ENCODE data around the gene ARHGAP22. TPM values are rescaled to one million over a fixed set of nuclear protein-coding genes. Genes with fewer than 3 reads are reported as not detected.

Gene ARHGAP22
- total RNA-seq, 4 donors from 2014 or later, result 0.59 to 2.1 (median 1.2) TPM

GRCh38 chr10:48466611-48467240 lies 138.1 kb downstream of the ARHGAP22 start:
- peak overlapping the region in 2 of 4 donors; percentile 36 to 58 for H3K4me3 ChIP-seq
- no peak for DNase-seq
- WGBS, 2 donors, result 38 to 93% methylated on average over 3 to 9 of the region's 43 CpGs
- intact Hi-C loops (cut with DNase I), result no loop called here
- H3K27ac ChIP-seq, result no peak overlapping the region
- peaks cover 5 to 71% (median 15%) of the 10 kb centered on the region in 3 donors for H3K4me1 ChIP-seq
- no peaks in the 10 kb centered on the region for H3K9me3 ChIP-seq
- no peaks in the 10 kb centered on the region for H3K36me3 ChIP-seq
- peaks cover 0 to 15% (median 0%) of the 10 kb centered on the region in 4 donors for H3K27me3 ChIP-seq
- no peak for TF ChIP-seq CTCF (IDR thresholded peaks at IDR 0.05)
- no peak for TF ChIP-seq POLR2A (IDR thresholded peaks at IDR 0.05)

GRCh38 chr10:48465860-48466521 lies 138.9 kb downstream of the ARHGAP22 start:
- TF ChIP-seq CTCF (IDR thresholded peaks at IDR 0.05) (no peak), POLR2A (IDR thresholded peaks at IDR 0.05) (no peak)
- WGBS, 2 donors, result 28 to 29% methylated on average over 9 of the region's 42 CpGs
- DNase-seq, result no peak

GRCh38 chr10:48464871-48465736 lies 139.8 kb downstream of the ARHGAP22 start:
- Histone ChIP-seq H3K9me3 (no peaks in the 10 kb centered on the region), H3K4me3 (peak overlapping the region in 2 of 4 donors; percentile 3 to 58), H3K27ac (no peak overlapping the region), H3K4me1 (peaks cover 2 to 55% (median 11%) of the 10 kb centered on the region in 3 donors), H3K27me3 (peaks cover 0 to 15% (median 0%) of the 10 kb centered on the region in 4 donors), H3K36me3 (no peaks in the 10 kb centered on the region)
- intact Hi-C loops (cut with DNase I), result no loop called here
- no peak for DNase-seq
- 35 to 36% methylated on average over 13 to 14 of the region's 27 CpGs for WGBS, 2 donors
- TF ChIP-seq CTCF (IDR thresholded peaks at IDR 0.05) (no peak), POLR2A (IDR thresholded peaks at IDR 0.05) (no peak)

More at GRCh38 chr10:48465860-48466521, 138.9 kb downstream of the ARHGAP22 start:
- intact Hi-C loops (cut with DNase I), result no loop called here
- peaks cover 5 to 64% (median 13%) of the 10 kb centered on the region in 3 donors for H3K4me1 ChIP-seq
- peaks cover 0 to 15% (median 0%) of the 10 kb centered on the region in 4 donors for H3K27me3 ChIP-seq
- no peak overlapping the region for H3K27ac ChIP-seq
- H3K36me3 ChIP-seq, result no peaks in the 10 kb centered on the region
- peak overlapping the region; percentile 3 to 58 (median 26) for H3K4me3 ChIP-seq
- no peaks in the 10 kb centered on the region for H3K9me3 ChIP-seq

- DNase-seq, result no peak
- Histone ChIP-seq H3K9me3 (no peaks in the 10 kb centered on the region), H3K36me3 (no peaks in the 10 kb centered on the region), H3K4me3 (no peak overlapping the region), H3K27me3 (peaks cover 0 to 15% (median 0%) of the 10 kb centered on the region in 4 donors), H3K4me1 (peaks cover 0 to 47% (median 9%) of the 10 kb centered on the region in 3 donors), H3K27ac (no peak overlapping the region)
- no peak for TF ChIP-seq CTCF (IDR thresholded peaks at IDR 0.05)
- TF ChIP-seq POLR2A (IDR thresholded peaks at IDR 0.05), result no peak
- intact Hi-C loops (cut with DNase I), result no loop called here
- WGBS, 2 donors, result 64 to 80% methylated on average over 7 to 8 of the region's 9 CpGs
These were observed 140.6 kb downstream of the ARHGAP22 start for GRCh38 chr10:48464121-48464870.
